Measurements from ENCODE around the gene OPALIN. TPM values are rescaled to one million over a fixed set of nuclear protein-coding genes. Genes with fewer than 3 reads are reported as not detected.

OPALIN gene
- total RNA-seq, 1 donor from 2014 or later: not detected

GRCh38 chr10:96374004-96374403, 15.2 kb upstream of the OPALIN start:
- Histone ChIP-seq H3K27ac (no peak overlapping the region), H3K4me3 (no peak overlapping the region), H3K27me3 (peaks cover 3% of the 10 kb centered on the region), H3K36me3 (no peaks in the 10 kb centered on the region), H3K9me3 (no peaks in the 10 kb centered on the region), H3K4me1 (peaks cover 8% of the 10 kb centered on the region)
- TF ChIP-seq, protein P1, sequence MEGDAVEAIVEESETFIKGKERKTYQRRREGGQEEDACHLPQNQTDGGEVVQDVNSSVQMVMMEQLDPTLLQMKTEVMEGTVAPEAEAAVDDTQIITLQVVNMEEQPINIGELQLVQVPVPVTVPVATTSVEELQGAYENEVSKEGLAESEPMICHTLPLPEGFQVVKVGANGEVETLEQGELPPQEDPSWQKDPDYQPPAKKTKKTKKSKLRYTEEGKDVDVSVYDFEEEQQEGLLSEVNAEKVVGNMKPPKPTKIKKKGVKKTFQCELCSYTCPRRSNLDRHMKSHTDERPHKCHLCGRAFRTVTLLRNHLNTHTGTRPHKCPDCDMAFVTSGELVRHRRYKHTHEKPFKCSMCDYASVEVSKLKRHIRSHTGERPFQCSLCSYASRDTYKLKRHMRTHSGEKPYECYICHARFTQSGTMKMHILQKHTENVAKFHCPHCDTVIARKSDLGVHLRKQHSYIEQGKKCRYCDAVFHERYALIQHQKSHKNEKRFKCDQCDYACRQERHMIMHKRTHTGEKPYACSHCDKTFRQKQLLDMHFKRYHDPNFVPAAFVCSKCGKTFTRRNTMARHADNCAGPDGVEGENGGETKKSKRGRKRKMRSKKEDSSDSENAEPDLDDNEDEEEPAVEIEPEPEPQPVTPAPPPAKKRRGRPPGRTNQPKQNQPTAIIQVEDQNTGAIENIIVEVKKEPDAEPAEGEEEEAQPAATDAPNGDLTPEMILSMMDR (IDR thresholded peaks at IDR 0.05): no peak
- no peak for ATAC-seq
- intact Hi-C loops (cut with DNase I): no loop called here
- no peak for DNase-seq

- no peaks in the 10 kb centered on the region for H3K36me3 ChIP-seq
- H3K27me3 ChIP-seq: no peaks in the 10 kb centered on the region
- no peaks in the 10 kb centered on the region for H3K9me3 ChIP-seq
- H3K4me1 ChIP-seq: peaks cover 8% of the 10 kb centered on the region
- TF ChIP-seq, protein P1 (IDR thresholded peaks at IDR 0.05): no peak
- no peak for ATAC-seq
- DNase-seq: no peak
- no peak overlapping the region for H3K27ac ChIP-seq
- intact Hi-C loops (cut with DNase I): no loop called here
- H3K4me3 ChIP-seq: no peak overlapping the region
Measured at GRCh38 chr10:96371356-96371755, 12.6 kb upstream of the OPALIN start.

DNA sequence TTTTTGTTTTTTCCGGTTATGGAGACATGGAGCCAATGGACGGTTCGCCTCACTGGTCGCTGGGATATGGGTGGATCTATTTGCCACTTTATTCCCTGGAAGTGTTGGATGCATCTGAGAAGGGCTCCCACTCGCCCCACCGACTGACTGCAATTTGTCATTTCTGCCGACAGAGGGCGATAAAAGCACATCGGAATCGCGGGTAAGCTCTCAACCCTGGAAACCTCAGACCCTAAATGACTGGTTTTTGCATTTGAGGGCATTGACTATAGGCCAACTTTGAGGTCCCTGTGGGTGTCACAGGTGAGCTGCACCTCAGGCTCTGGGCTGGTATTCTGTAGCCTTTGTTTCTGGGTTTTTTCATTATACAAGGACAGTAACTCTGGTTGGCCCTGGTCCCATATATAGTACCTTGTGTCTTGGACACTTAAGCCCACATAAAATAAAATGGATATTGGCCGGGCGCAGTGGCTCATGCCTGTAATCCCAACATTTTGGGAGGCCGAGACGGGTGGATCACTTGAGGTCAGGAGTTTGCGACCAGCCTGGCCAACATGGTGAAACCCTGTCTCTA, 11.9 kb upstream of the OPALIN start:
- no peaks in the 10 kb centered on the region for H3K36me3 ChIP-seq
- no peaks in the 10 kb centered on the region for H3K27me3 ChIP-seq
- ATAC-seq (peak; percentile 46), DNase-seq (no peak)
- H3K9me3 ChIP-seq: no peaks in the 10 kb centered on the region
- no peak overlapping the region for H3K27ac ChIP-seq
- peaks cover 7% of the 10 kb centered on the region for H3K4me1 ChIP-seq
- intact Hi-C loops (cut with DNase I): no loop called here
- TF ChIP-seq, protein P1 (IDR thresholded peaks at IDR 0.05): peak; percentile 82
- H3K4me3 ChIP-seq: no peak overlapping the region

DNA sequence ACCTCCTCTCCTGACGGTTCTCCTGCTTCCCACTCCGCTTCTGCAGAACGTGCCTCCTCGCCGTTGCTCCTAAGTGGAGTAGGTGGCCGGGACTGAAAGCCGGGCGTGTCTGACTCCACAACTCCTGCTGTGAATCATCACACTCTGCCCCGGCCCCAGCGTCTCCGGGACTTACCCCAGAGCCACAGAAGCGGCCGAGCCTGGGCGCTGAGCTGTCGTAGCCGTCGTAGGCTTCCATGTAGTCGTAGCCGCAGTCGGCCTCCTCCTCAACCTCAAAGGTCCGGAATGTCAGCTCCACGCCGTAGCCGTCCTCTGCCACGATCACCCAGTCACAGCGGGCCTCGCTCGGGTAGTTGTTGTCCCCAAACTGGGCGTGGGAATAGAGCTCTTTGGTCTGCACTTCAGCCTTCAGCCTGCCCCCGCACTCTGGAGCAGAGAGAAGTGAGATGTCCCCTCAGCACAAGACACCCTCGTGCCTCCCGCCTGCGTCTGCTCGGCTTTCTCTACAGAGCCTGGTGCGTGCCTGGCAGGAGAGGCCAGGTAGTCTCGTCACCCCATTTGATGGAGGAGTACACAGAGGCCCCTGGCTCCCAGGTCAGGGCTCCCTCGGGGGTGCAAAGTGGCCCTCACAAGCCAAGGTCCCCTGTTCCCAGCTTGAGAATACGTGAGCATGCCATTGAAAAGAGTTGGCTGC, 11.2 kb upstream of the OPALIN start:
- TF ChIP-seq, protein P1 (IDR thresholded peaks at IDR 0.05): no peak
- no peak for ATAC-seq
- no peak overlapping the region for H3K27ac ChIP-seq
- no peak for DNase-seq
- peaks cover 3% of the 10 kb centered on the region for H3K4me1 ChIP-seq
- H3K27me3 ChIP-seq: no peaks in the 10 kb centered on the region
- no peak overlapping the region for H3K4me3 ChIP-seq
- H3K9me3 ChIP-seq: no peaks in the 10 kb centered on the region
- H3K36me3 ChIP-seq: no peaks in the 10 kb centered on the region
- intact Hi-C loops (cut with DNase I): no loop called here

GRCh38 chr10:96368971-96369370, 10.2 kb upstream of the OPALIN start:
- ATAC-seq: no peak
- DNase-seq: no peak
- H3K4me1 ChIP-seq: no peaks in the 10 kb centered on the region

More at GRCh38 chr10:96368971-96369370, 10.2 kb upstream of the OPALIN start:
- Histone ChIP-seq H3K9me3 (no peaks in the 10 kb centered on the region), H3K27ac (no peak overlapping the region), H3K27me3 (no peaks in the 10 kb centered on the region), H3K4me3 (no peak overlapping the region), H3K36me3 (no peaks in the 10 kb centered on the region)
- intact Hi-C loops (cut with DNase I): no loop called here
- TF ChIP-seq, protein P1 (IDR thresholded peaks at IDR 0.05): no peak

Measured in upper lobe of right lung (tissue), 1 donor.